K562 (cell line): Measurements from ENCODE around the gene ESPN. TPM values are rescaled to one million over a fixed set of nuclear protein-coding genes. Genes with fewer than 3 reads are reported as not detected.

ENCODE experiments used
- BCOR ChIP-seq: fragments of 450-650 bp; IDR thresholded peaks from 2 replicates; pipeline ENCODE4 v1.6.1; 2016
- CAMTA2 ChIP-seq: fragments of 250-450 bp; sonication (Bioruptor Pico); conservative IDR thresholded peaks from 2 replicates; pipeline ENCODE4 v1.5.1; 2022
- CBFA2T2 ChIP-seq: fragments of 450-650 bp; conservative IDR thresholded peaks from 2 replicates; pipeline ENCODE4 v1.6.1; 2017; ENCODE audit warnings: mild to moderate bottlenecking
- CHCHD3 ChIP-seq: fragments of 250-450 bp; sonication (Bioruptor Pico); IDR thresholded peaks from 2 replicates; pipeline ENCODE4 v2.1.2; 2022; ENCODE audit warnings: mild to moderate bottlenecking
- FIP1L1 ChIP-seq: fragments of 200-400 bp; formaldehyde crosslinking; IDR thresholded peaks from 2 replicates; pipeline ENCODE4 v1.6.1; 2018; ENCODE audit warnings: mild to moderate bottlenecking, low read depth, low read length; ENCODE audit not compliant: poor library complexity, severe bottlenecking
- HSF4 ChIP-seq: fragments of 250-450 bp; sonication (Bioruptor Pico); IDR thresholded peaks from 2 replicates; pipeline ENCODE4 v2.1.2; 2022; ENCODE audit warnings: mild to moderate bottlenecking, moderate library complexity, borderline replicate concordance
- ILF3 ChIP-seq: fragments of 450-650 bp; IDR thresholded peaks from 2 replicates; pipeline ENCODE4 v1.6.1; 2018; ENCODE audit warnings: antibody characterized with exemption, mild to moderate bottlenecking, moderate library complexity, borderline replicate concordance
- L3MBTL2 ChIP-seq: fragments of 450-650 bp; IDR thresholded peaks from 2 replicates; pipeline ENCODE4 v1.6.1; 2016; ENCODE audit warnings: mild to moderate bottlenecking, moderate library complexity
- SIN3B ChIP-seq: fragments of 450-650 bp; IDR thresholded peaks from 2 replicates; pipeline ENCODE4 v1.6.1; 2017; ENCODE audit warnings: low read depth, mild to moderate bottlenecking, moderate library complexity
- TCF7 ChIP-seq: sonication (generic); IDR thresholded peaks from 2 replicates; pipeline ENCODE4 v1.6.1; 2016; ENCODE audit warnings: antibody characterized with exemption, borderline replicate concordance
- ZKSCAN3 ChIP-seq: fragments of 250-450 bp; sonication (Bioruptor Pico); IDR thresholded peaks from 2 replicates; pipeline ENCODE4 v1.4.0; 2020
- ZNF224 ChIP-seq: sonication (generic); formaldehyde crosslinking; IDR thresholded peaks from 2 replicates; pipeline ENCODE4 v1.8.0; 2022; ENCODE audit warnings: mild to moderate bottlenecking, missing genetic modification reagents
- ZNF316 ChIP-seq: fragments of 450-650 bp; IDR thresholded peaks from 2 replicates; pipeline ENCODE4 v1.6.1; 2016
- ZNF551 ChIP-seq: fragments of 250-450 bp; sonication (Bioruptor Pico); IDR thresholded peaks from 2 replicates; pipeline ENCODE4 v1.5.0; 2021; ENCODE audit warnings: mild to moderate bottlenecking, moderate library complexity
- ZNF717 ChIP-seq: fragments of 250-450 bp; sonication (Bioruptor Pico); IDR thresholded peaks from 2 replicates; pipeline ENCODE4 v1.5.0; 2021
- polyA plus RNA-seq, 8 experiments: library from polyadenylated mRNA; depleted of rRNA in 4 of 8; stranded (reverse) in 5 of 8; unstranded in 3 of 8; fragments of >200 nt; fragmentation: Nextera tagmentation in 2 of 8; fragmentation: Illumina TruSeq in 1 of 8; extraction: Ambion mirVana in 2 of 8; extraction: Trizol in 1 of 8; gene quantifications; 2 replicates each; pipeline versions ENCODE4 v1.2.1 to v1.2.3, GENCODE V29; 2011 to 2014; ENCODE audit warnings: inconsistent platforms in 1 of 8, missing spikeins in 1 of 8
- total RNA-seq, 7 experiments: library from RNA; depleted of rRNA in 6 of 7; stranded (reverse); fragments of >200 nt in 6 of 7; fragmentation: Illumina TruSeq in 2 of 7; extraction: Trizol in 2 of 7; gene quantifications; 2 replicates each; pipeline versions ENCODE4 v1.2.1 to v1.2.3, GENCODE V29; 2011 to 2021; ENCODE audit warnings: low replicate concordance in 1 of 7
- TF ChIP-seq, protein P1 (sequence below): fragments of 450-650 bp; IDR thresholded peaks from 2 replicates; pipeline ENCODE4 v1.7.0; 2016; ENCODE audit warnings: borderline replicate concordance
- TF ChIP-seq, protein P2 (sequence below): fragments of 450-650 bp; conservative IDR thresholded peaks from 2 replicates; pipeline ENCODE4 v1.6.1; 2016; ENCODE audit warnings: missing genetic modification characterization, low read depth, mild to moderate bottlenecking, control low read depth, missing compliant biosample characterization
- TF ChIP-seq, protein P3 (sequence below): sonication (generic); formaldehyde crosslinking; IDR thresholded peaks from 2 replicates; pipeline ENCODE4 v1.8.1; 2023; ENCODE audit warnings: mild to moderate bottlenecking, missing genetic modification reagents
- TF ChIP-seq, protein P4 (sequence below), 3 experiments: fragments of 200-800 bp in 1 of 3; fragments of 250-450 bp in 1 of 3; fragments of 450-650 bp in 1 of 3; sonication (Bioruptor Pico) in 1 of 3; sonication (Bioruptor generic) in 1 of 3; formaldehyde crosslinking in 1 of 3; IDR thresholded peaks; 2 replicates each; pipeline versions ENCODE4 v1.6.1 to v1.8.0; 2016 to 2022; ENCODE audit warnings: mild to moderate bottlenecking in 2 of 3, missing genetic modification characterization in 2 of 3, missing compliant biosample characterization in 1 of 3, moderate library complexity in 1 of 3

ESPN gene
- total and polyA plus RNA-seq, 9 of the 15 experiments (the other 6 are each of a cell fraction or from before 2014, with no cell fraction given): 0.07 to 1.2 (median 0.45) TPM; not detected in 3

- TF ChIP-seq CAMTA2 (CRISPR knock-in tag) (no peak), SIN3B (peak; percentile 46; the same call in 1 of the 2 replicates), ZNF717 (no peak), TCF7 (no peak), ZNF224 (CRISPR knock-in tag) (no peak), ZNF551 (CRISPR knock-in tag) (no peak), L3MBTL2 (peak; percentile 85), ZNF316 (no peak), CHCHD3 (no peak), BCOR (no peak), CBFA2T2 (no peak), FIP1L1 (peak; percentile 28), ZKSCAN3 (CRISPR knock-in tag) (no peak), ILF3 (no peak), HSF4 (0 out of 2 replicates have a peak, but pooled peaks have one; percentile 51)
- TF ChIP-seq, protein P1, sequence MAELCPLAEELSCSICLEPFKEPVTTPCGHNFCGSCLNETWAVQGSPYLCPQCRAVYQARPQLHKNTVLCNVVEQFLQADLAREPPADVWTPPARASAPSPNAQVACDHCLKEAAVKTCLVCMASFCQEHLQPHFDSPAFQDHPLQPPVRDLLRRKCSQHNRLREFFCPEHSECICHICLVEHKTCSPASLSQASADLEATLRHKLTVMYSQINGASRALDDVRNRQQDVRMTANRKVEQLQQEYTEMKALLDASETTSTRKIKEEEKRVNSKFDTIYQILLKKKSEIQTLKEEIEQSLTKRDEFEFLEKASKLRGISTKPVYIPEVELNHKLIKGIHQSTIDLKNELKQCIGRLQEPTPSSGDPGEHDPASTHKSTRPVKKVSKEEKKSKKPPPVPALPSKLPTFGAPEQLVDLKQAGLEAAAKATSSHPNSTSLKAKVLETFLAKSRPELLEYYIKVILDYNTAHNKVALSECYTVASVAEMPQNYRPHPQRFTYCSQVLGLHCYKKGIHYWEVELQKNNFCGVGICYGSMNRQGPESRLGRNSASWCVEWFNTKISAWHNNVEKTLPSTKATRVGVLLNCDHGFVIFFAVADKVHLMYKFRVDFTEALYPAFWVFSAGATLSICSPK: no peak
- TF ChIP-seq, protein P2, sequence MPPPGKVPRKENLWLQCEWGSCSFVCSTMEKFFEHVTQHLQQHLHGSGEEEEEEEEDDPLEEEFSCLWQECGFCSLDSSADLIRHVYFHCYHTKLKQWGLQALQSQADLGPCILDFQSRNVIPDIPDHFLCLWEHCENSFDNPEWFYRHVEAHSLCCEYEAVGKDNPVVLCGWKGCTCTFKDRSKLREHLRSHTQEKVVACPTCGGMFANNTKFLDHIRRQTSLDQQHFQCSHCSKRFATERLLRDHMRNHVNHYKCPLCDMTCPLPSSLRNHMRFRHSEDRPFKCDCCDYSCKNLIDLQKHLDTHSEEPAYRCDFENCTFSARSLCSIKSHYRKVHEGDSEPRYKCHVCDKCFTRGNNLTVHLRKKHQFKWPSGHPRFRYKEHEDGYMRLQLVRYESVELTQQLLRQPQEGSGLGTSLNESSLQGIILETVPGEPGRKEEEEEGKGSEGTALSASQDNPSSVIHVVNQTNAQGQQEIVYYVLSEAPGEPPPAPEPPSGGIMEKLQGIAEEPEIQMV (tag): no peak
- TF ChIP-seq, protein P3, sequence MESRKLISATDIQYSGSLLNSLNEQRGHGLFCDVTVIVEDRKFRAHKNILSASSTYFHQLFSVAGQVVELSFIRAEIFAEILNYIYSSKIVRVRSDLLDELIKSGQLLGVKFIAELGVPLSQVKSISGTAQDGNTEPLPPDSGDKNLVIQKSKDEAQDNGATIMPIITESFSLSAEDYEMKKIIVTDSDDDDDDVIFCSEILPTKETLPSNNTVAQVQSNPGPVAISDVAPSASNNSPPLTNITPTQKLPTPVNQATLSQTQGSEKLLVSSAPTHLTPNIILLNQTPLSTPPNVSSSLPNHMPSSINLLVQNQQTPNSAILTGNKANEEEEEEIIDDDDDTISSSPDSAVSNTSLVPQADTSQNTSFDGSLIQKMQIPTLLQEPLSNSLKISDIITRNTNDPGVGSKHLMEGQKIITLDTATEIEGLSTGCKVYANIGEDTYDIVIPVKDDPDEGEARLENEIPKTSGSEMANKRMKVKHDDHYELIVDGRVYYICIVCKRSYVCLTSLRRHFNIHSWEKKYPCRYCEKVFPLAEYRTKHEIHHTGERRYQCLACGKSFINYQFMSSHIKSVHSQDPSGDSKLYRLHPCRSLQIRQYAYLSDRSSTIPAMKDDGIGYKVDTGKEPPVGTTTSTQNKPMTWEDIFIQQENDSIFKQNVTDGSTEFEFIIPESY: peak; percentile 92
- TF ChIP-seq, protein P4, sequence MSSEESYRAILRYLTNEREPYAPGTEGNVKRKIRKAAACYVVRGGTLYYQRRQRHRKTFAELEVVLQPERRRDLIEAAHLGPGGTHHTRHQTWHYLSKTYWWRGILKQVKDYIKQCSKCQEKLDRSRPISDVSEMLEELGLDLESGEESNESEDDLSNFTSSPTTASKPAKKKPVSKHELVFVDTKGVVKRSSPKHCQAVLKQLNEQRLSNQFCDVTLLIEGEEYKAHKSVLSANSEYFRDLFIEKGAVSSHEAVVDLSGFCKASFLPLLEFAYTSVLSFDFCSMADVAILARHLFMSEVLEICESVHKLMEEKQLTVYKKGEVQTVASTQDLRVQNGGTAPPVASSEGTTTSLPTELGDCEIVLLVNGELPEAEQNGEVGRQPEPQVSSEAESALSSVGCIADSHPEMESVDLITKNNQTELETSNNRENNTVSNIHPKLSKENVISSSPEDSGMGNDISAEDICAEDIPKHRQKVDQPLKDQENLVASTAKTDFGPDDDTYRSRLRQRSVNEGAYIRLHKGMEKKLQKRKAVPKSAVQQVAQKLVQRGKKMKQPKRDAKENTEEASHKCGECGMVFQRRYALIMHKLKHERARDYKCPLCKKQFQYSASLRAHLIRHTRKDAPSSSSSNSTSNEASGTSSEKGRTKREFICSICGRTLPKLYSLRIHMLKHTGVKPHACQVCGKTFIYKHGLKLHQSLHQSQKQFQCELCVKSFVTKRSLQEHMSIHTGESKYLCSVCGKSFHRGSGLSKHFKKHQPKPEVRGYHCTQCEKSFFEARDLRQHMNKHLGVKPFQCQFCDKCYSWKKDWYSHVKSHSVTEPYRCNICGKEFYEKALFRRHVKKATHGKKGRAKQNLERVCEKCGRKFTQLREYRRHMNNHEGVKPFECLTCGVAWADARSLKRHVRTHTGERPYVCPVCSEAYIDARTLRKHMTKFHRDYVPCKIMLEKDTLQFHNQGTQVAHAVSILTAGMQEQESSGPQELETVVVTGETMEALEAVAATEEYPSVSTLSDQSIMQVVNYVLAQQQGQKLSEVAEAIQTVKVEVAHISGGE (CRISPR knock-in tag; IDR thresholded peaks at IDR 0.05): no peak
These were observed at the start of gene ESPN (continued) for GRCh38 chr1:6424619-6425593.
